K562 (cell line): ENCODE data around the gene SULT6B1.

ENCODE experiments used
- CTCF ChIP-seq, 3 experiments: IDR thresholded peaks in 2 of 3; conservative IDR thresholded peaks in 1 of 3; 2 replicates each; pipeline ENCODE4 v1.5.1; 2011 to 2012; ENCODE audit warnings: low read length in 3 of 3, mild to moderate bottlenecking in 3 of 3, control low read depth in 2 of 3, improper control_type of control experiment in 1 of 3, inconsistent platforms in 1 of 3, low read depth in 1 of 3, mixed read lengths in 1 of 3, moderate library complexity in 1 of 3; ENCODE audit not compliant: insufficient read depth in 2 of 3
- E2F4 ChIP-seq: sonication (generic); formaldehyde crosslinking; IDR thresholded peaks from 2 replicates; pipeline ENCODE4 v1.8.0; 2022; ENCODE audit warnings: mild to moderate bottlenecking, low read depth, missing genetic modification reagents
- NRF1 ChIP-seq, 2 experiments: fragments of 450-650 bp; IDR thresholded peaks in 1 of 2; conservative IDR thresholded peaks in 1 of 2; 2 replicates each; pipeline ENCODE4 v1.6.1; 2014; ENCODE audit warnings: mild to moderate bottlenecking in 2 of 2
- SMARCA5 ChIP-seq: fragments of 450-650 bp; IDR thresholded peaks from 2 replicates; pipeline ENCODE4 v1.6.1; 2016
- TCF15 ChIP-seq: fragments of 250-450 bp; sonication (Bioruptor Pico); IDR thresholded peaks from 2 replicates; pipeline ENCODE4 v1.8.0; 2022; ENCODE audit warnings: moderate library complexity, mild to moderate bottlenecking, inconsistent platforms
- ZNF175 ChIP-seq: fragments of 200-800 bp; sonication (Bioruptor generic); IDR thresholded peaks from 2 replicates; pipeline ENCODE4 v1.6.1; 2016; ENCODE audit warnings: low read depth, mild to moderate bottlenecking, missing genetic modification characterization, missing compliant biosample characterization
- ZNF282 ChIP-seq: sonication (generic); formaldehyde crosslinking; IDR thresholded peaks from 2 replicates; pipeline ENCODE4 v1.8.1; 2023; ENCODE audit warnings: missing genetic modification reagents
- ZNF589 ChIP-seq: fragments of 200-800 bp; sonication (Bioruptor generic); IDR thresholded peaks from 2 replicates; pipeline ENCODE4 v1.6.1; 2016; ENCODE audit warnings: low read depth, missing genetic modification characterization, missing compliant biosample characterization

- TF ChIP-seq TCF15 (CRISPR knock-in tag): no peak
- TF ChIP-seq SMARCA5: no peak
- TF ChIP-seq E2F4 (CRISPR knock-in tag): no peak
- no peak for TF ChIP-seq CTCF (IDR thresholded peaks at IDR 0.05 in 2 of 3, conservative IDR thresholded peaks at IDR 0.05 in 1 of 3; ENCODE audit: insufficient read depth in 2 of 3, low read depth in 1 of 3, low read length in 3 of 3)
- no peak for TF ChIP-seq NRF1 (conservative IDR thresholded peaks at IDR 0.05 in 1 of 2, IDR thresholded peaks at IDR 0.05 in 1 of 2)
- TF ChIP-seq ZNF175 (CRISPR knock-in tag): no peak
- TF ChIP-seq ZNF282: no peak
- no peak for TF ChIP-seq ZNF589 (CRISPR knock-in tag)
These were observed 26.8 kb upstream of the SULT6B1 start for GRCh38 chr2:37215250-37215649.
